Endothelial cell of umbilical vein (primary cell): ENCODE data around the gene MED15. TPM values are rescaled to one million over a fixed set of nuclear protein-coding genes. Genes with fewer than 3 reads are reported as not detected.

Experiments used
- BruUV-seq: library from RNA; stranded (reverse); fragments of 400-500 nt; replicated peaks from 2 replicates; lab custom pipeline; 2021; lab: Mats Ljungman, UMichigan
- CTCF ChIA-PET: fragments of 300-600, 350-600 bp; sonication (Branson Sonifier 250); formaldehyde crosslinking; loops from one replicate; lab custom pipeline; 2021; ENCODE audit warnings: antibody characterized with exemption, inconsistent platforms; lab: Charles Lee
- POLR2A ChIA-PET: fragments of 300-600, 350-600 bp; sonication (Branson Sonifier 250); formaldehyde crosslinking; loops from one replicate; lab custom pipeline; 2021; ENCODE audit warnings: antibody characterized with exemption, inconsistent platforms; lab: Charles Lee
- DNase-seq: peaks from one replicate; pipeline ENCODE4 v3.0.0-alpha.2; 2011; ENCODE audit warnings: low read depth, low spot score
- FAIRE-seq: peaks from 2 replicates; lab custom pipeline; 2011; peaks lifted over from hg19 to GRCh38; lab: Jason Lieb, UNC
- H2AFZ ChIP-seq: 2 replicates; pipeline ENCODE4 v1.6.0; 2012; ENCODE audit warnings: low read depth, low read length, control low read depth, inconsistent platforms
- H3K27ac ChIP-seq: 2 replicates; pipeline ENCODE4 v1.5.1; 2011; ENCODE audit warnings: low read depth, mild to moderate bottlenecking, control low read depth, low read length, moderate library complexity; ENCODE audit not compliant: insufficient read depth
- H3K27me3 ChIP-seq, 2 experiments: 2 replicates each; pipeline versions ENCODE4 v1.6.0 to v1.6.1; 2011; ENCODE audit warnings: low read length in 2 of 2, mixed read lengths in 1 of 2; ENCODE audit not compliant: control insufficient read depth in 2 of 2, insufficient read depth in 2 of 2
- H3K36me3 ChIP-seq, 2 experiments: 2 replicates in 1 of 2; 3 replicates in 1 of 2; pipeline ENCODE4 v1.5.1; 2011; ENCODE audit warnings: low read length in 2 of 2, mild to moderate bottlenecking in 1 of 2, moderate library complexity in 1 of 2; ENCODE audit not compliant: control insufficient read depth in 2 of 2, insufficient read depth in 2 of 2; ENCODE audit errors: extremely low read depth in 1 of 2
- H3K4me1 ChIP-seq: 3 replicates; pipeline ENCODE4 v1.5.1; 2011; ENCODE audit warnings: mild to moderate bottlenecking, low read length; ENCODE audit not compliant: control insufficient read depth, insufficient read depth; ENCODE audit errors: extremely low read depth
- H3K4me2 ChIP-seq: 2 replicates; pipeline ENCODE4 v1.6.1; 2011; ENCODE audit warnings: low read length, control low read depth, mixed read lengths; ENCODE audit not compliant: insufficient read depth
- H3K4me3 ChIP-seq, 3 experiments: fragments of 200-600 bp in 1 of 3; sonication (generic), shearing (Covaris generic) in 1 of 3; replicated peaks in 1 of 3; 2 replicates each; pipeline ENCODE4 v1.5.1; 2011 to 2016; ENCODE audit warnings: control low read depth in 3 of 3, low read length in 3 of 3, mild to moderate bottlenecking in 2 of 3, inconsistent platforms in 1 of 3, low read depth in 1 of 3, moderate library complexity in 1 of 3; ENCODE audit not compliant: insufficient read depth in 1 of 3
- H3K79me2 ChIP-seq: 2 replicates; pipeline ENCODE4 v1.6.0; 2012; ENCODE audit warnings: low read length, inconsistent platforms; ENCODE audit not compliant: control insufficient read depth, insufficient read depth
- H3K9ac ChIP-seq: replicated peaks from 2 replicates; pipeline ENCODE3; 2011; ENCODE audit warnings: low read length, control low read depth; ENCODE audit not compliant: insufficient read depth; ENCODE audit errors: extremely low read depth
- H3K9me1 ChIP-seq: replicated peaks from 3 replicates; pipeline ENCODE4 v1.6.0; 2011; ENCODE audit warnings: mild to moderate bottlenecking, low read length; ENCODE audit not compliant: control insufficient read depth, insufficient read depth; ENCODE audit errors: extremely low read depth
- H3K9me3 ChIP-seq: replicated peaks from 2 replicates; pipeline ENCODE4 v1.5.1; 2012; ENCODE audit warnings: low read length, inconsistent platforms; ENCODE audit not compliant: control insufficient read depth, insufficient read depth
- H4K20me1 ChIP-seq: replicated peaks from 2 replicates; pipeline ENCODE3; 2011; ENCODE audit warnings: mild to moderate bottlenecking, low read length; ENCODE audit not compliant: control insufficient read depth, insufficient read depth; ENCODE audit errors: extremely low read depth
- CTCF ChIP-seq, 2 donors: IDR thresholded peaks; 1 replicate in 1 of 2; 2 replicates in 1 of 2; pipeline ENCODE4 v1.5.1; 2011; ENCODE audit warnings: low read length in 2 of 2, mild to moderate bottlenecking in 2 of 2, moderate library complexity in 2 of 2, control low read depth in 1 of 2, inconsistent platforms in 1 of 2, low read depth in 1 of 2; ENCODE audit not compliant: insufficient read depth in 1 of 2; ENCODE audit errors: extremely low read depth in 1 of 2
- EZH2 ChIP-seq: IDR thresholded peaks from 2 replicates; pipeline ENCODE4 v1.6.1; 2012; ENCODE audit warnings: borderline replicate concordance, low read depth, mild to moderate bottlenecking, moderate library complexity, low read length, inconsistent platforms; ENCODE audit not compliant: severe bottlenecking
- FOS ChIP-seq: IDR thresholded peaks from 2 replicates; pipeline ENCODE4 v1.6.1; 2011; ENCODE audit warnings: mild to moderate bottlenecking, low read length, moderate library complexity, borderline replicate concordance; ENCODE audit not compliant: insufficient read depth
- GATA2 ChIP-seq: IDR thresholded peaks from 2 replicates; pipeline ENCODE4 v1.7.0; 2011; ENCODE audit warnings: low read depth, mild to moderate bottlenecking, moderate library complexity, mixed read lengths, low read length; ENCODE audit not compliant: insufficient read length, insufficient read depth
- JUN ChIP-seq: IDR thresholded peaks from 2 replicates; pipeline ENCODE4 v1.6.1; 2011; ENCODE audit warnings: borderline replicate concordance, low read depth; ENCODE audit not compliant: insufficient read length, insufficient read depth
- MAX ChIP-seq: IDR thresholded peaks from 2 replicates; pipeline ENCODE4 v1.6.1; 2011; ENCODE audit not compliant: insufficient read depth, insufficient read length
- MYC ChIP-seq: IDR thresholded peaks from one replicate; pipeline ENCODE4 v1.6.1; 2011; ENCODE audit warnings: mild to moderate bottlenecking, low read depth, low read length
- POLR2A ChIP-seq: IDR thresholded peaks from 2 replicates; pipeline ENCODE4 v1.6.1; 2012; ENCODE audit warnings: low read depth, mild to moderate bottlenecking, control low read depth, low read length
- POLR2AphosphoS5 ChIP-seq: IDR thresholded peaks from 2 replicates; pipeline ENCODE4 v1.6.1; 2012; ENCODE audit warnings: low read depth, mild to moderate bottlenecking, control low read depth, low read length, moderate library complexity; ENCODE audit not compliant: insufficient read depth
- dilution Hi-C: fragments of 300-500 bp; cut with MboI; formaldehyde crosslinking; loops from one replicate; pipeline ENCODE4 v1.15.0; 2019; ENCODE audit warnings: low sequenced_read_pairs; ENCODE audit not compliant: extremely low pct_ligation_motif_present
- intact Hi-C: fragments of 100-400 bp; cut with micrococcal nuclease; formaldehyde crosslinking; loops from one replicate; pipeline ENCODE4 v1.10.0; 2022
- polyA plus RNA-seq, 4 experiments: library from polyadenylated mRNA; depleted of rRNA in 3 of 4; stranded (reverse) in 3 of 4; unstranded in 1 of 4; fragments of >200 nt; gene quantifications; 2 replicates each; pipeline versions ENCODE4 v1.2.1 to v1.2.3, GENCODE V29; 2011 to 2012; ENCODE audit warnings: missing spikeins in 1 of 4
- total RNA-seq: library from RNA; stranded (reverse); gene quantifications from 2 replicates; pipeline ENCODE4 v1.2.3, GENCODE V29; 2021

Gene MED15
- total and polyA plus RNA-seq, 2 donors (not counting 3 experiments of a cell fraction or from before 2014, with no cell fraction given): 68.1 to 138 TPM

GRCh38 chr22:20459862-20460261, 47.5 kb upstream of the MED15 start:
- no peaks in the 10 kb centered on the region for H3K27me3 ChIP-seq
- no peaks in the 10 kb centered on the region for H3K4me1 ChIP-seq
- no peaks in the 10 kb centered on the region for H3K79me2 ChIP-seq
- no peaks in the 10 kb centered on the region for H3K9me1 ChIP-seq
- no peaks in the 10 kb centered on the region for H3K9me3 ChIP-seq
- no peak overlapping the region for H3K4me2 ChIP-seq
- FAIRE-seq (no peak), DNase-seq (no peak)
- no peak for TF ChIP-seq JUN
- no peak for TF ChIP-seq FOS
- TF ChIP-seq MAX: no peak
- no peak for TF ChIP-seq GATA2
- no peak for TF ChIP-seq CTCF (IDR thresholded peaks at IDR 0.05; ENCODE audit: extremely low read depth in 1 of 2, insufficient read depth in 1 of 2, low read depth in 1 of 2, low read length in 2 of 2)
- TF ChIP-seq POLR2A: no peak
- TF ChIP-seq MYC: no peak
- no peak for TF ChIP-seq EZH2
- no peak for TF ChIP-seq POLR2AphosphoS5
- BruUV-seq: no TSS peak
- H3K27ac ChIP-seq: no peak overlapping the region
- H4K20me1 ChIP-seq: no peaks in the 10 kb centered on the region
- dilution Hi-C loops (no loop called here), intact Hi-C loops (loop anchor here (5.0 kb wide), 1 partner anchor 303 kb away; no protein-coding TSS in a partner anchor)
- POLR2A ChIA-PET: no interaction called here
- peaks cover 0 to 8% of the 10 kb centered on the region in 2 experiments for H3K36me3 ChIP-seq
- H2AFZ ChIP-seq: no peak overlapping the region
- CTCF ChIA-PET: interaction anchor here (0.5 to 3.3 kb wide), 2 partner anchors 42 to 108 kb away, joined by 4 to 25 read pairs; no protein-coding TSS in a partner anchor
- no peak overlapping the region for H3K4me3 ChIP-seq
- no peak overlapping the region for H3K9ac ChIP-seq
